IMR-90 (cell line): Measurements from ENCODE around the gene ZNF554. TPM values are rescaled to one million over a fixed set of nuclear protein-coding genes. Genes with fewer than 3 reads are reported as not detected.

ENCODE experiments used
- ATAC-seq: fragments of 200-7000 bp; cut with Tn5 transposase; 2 replicates; pipeline ENCODE4 v1.9.1; 2020; ENCODE audit warnings: low read depth, mild to moderate bottlenecking, moderate library complexity
- BruUV-seq: library from RNA; stranded (reverse); fragments of 400-500 nt; replicated peaks from 2 replicates; lab custom pipeline; 2021; lab: Mats Ljungman, UMichigan
- CTCF ChIA-PET: fragments of 300-600 bp; formaldehyde crosslinking; extraction: SDS; loops from one replicate; lab custom pipeline; 2021; ENCODE audit warnings: antibody characterized with exemption; lab: Yijun Ruan, JAX
- POLR2A ChIA-PET: fragments of 300-600 bp; sonication (Branson Sonifier 250); formaldehyde crosslinking; loops from one replicate; lab custom pipeline; 2022; ENCODE audit warnings: antibody characterized with exemption; ENCODE audit not compliant: unreplicated experiment; lab: Charles Lee
- DNase-seq: peaks from one replicate; pipeline ENCODE4 v3.0.0; 2013
- H2AFZ ChIP-seq: replicated peaks from 2 replicates; pipeline ENCODE3; 2013; ENCODE audit warnings: low read length, mild to moderate bottlenecking; ENCODE audit not compliant: poor library complexity
- H2AK5ac ChIP-seq: 2 replicates; pipeline ENCODE4 v1.6.1; 2013; ENCODE audit warnings: low read depth, low read length, inconsistent platforms
- H2AK9ac ChIP-seq: replicated peaks from 2 replicates; pipeline ENCODE3; 2013; ENCODE audit warnings: mild to moderate bottlenecking, low read depth, low read length, moderate library complexity; ENCODE audit not compliant: poor library complexity
- H2BK120ac ChIP-seq: 2 replicates; pipeline ENCODE4 v1.6.1; 2013; ENCODE audit warnings: low read depth, low read length, inconsistent platforms
- H2BK15ac ChIP-seq: 3 replicates; pipeline ENCODE4 v1.6.1; 2013; ENCODE audit warnings: low read depth, low read length, inconsistent platforms
- H2BK20ac ChIP-seq: 2 replicates; pipeline ENCODE4 v1.6.1; 2013; ENCODE audit warnings: low read depth, mild to moderate bottlenecking, inconsistent platforms, low read length, moderate library complexity
- H2BK5ac ChIP-seq: 2 replicates; pipeline ENCODE4 v1.6.1; 2013; ENCODE audit warnings: mild to moderate bottlenecking, low read depth, low read length, inconsistent platforms; ENCODE audit not compliant: poor library complexity, severe bottlenecking
- H3K14ac ChIP-seq: replicated peaks from 2 replicates; pipeline ENCODE4 v1.6.1; 2013; ENCODE audit warnings: low read depth, low read length, inconsistent platforms
- H3K18ac ChIP-seq: 2 replicates; pipeline ENCODE4 v1.6.1; 2013; ENCODE audit warnings: low read depth, low read length, control low read depth
- H3K23ac ChIP-seq: 2 replicates; pipeline ENCODE4 v1.6.1; 2013; ENCODE audit warnings: low read depth, low read length, inconsistent platforms
- H3K27ac ChIP-seq: 2 replicates; pipeline ENCODE4 v1.5.1; 2013; ENCODE audit warnings: mild to moderate bottlenecking, control low read depth, low read length; ENCODE audit not compliant: insufficient read depth
- H3K27me3 ChIP-seq: 2 replicates; pipeline ENCODE4 v1.6.1; 2013; ENCODE audit warnings: low read length; ENCODE audit not compliant: control insufficient read depth, insufficient read depth
- H3K36me3 ChIP-seq: 2 replicates; pipeline ENCODE4 v1.6.1; 2013; ENCODE audit warnings: low read length, mixed read lengths; ENCODE audit not compliant: control insufficient read depth, insufficient read depth
- H3K4ac ChIP-seq: 2 replicates; pipeline ENCODE4 v1.6.1; 2013; ENCODE audit warnings: low read depth, low read length, inconsistent platforms
- H3K4me1 ChIP-seq: 2 replicates; pipeline ENCODE4 v1.6.1; 2013; ENCODE audit warnings: low read length, mixed read lengths; ENCODE audit not compliant: control insufficient read depth, insufficient read depth
- H3K4me2 ChIP-seq: 2 replicates; pipeline ENCODE4 v1.6.1; 2013; ENCODE audit warnings: low read depth, mild to moderate bottlenecking, control low read depth, low read length, moderate library complexity
- H3K4me3 ChIP-seq: 2 replicates; pipeline ENCODE4 v1.5.1; 2013; ENCODE audit warnings: low read depth, mild to moderate bottlenecking, control low read depth, low read length, moderate library complexity; ENCODE audit not compliant: insufficient read depth
- H3K56ac ChIP-seq: 2 replicates; pipeline ENCODE4 v1.6.1; 2013; ENCODE audit warnings: low read length, inconsistent platforms; ENCODE audit not compliant: insufficient read depth; ENCODE audit errors: extremely low read depth
- H3K79me1 ChIP-seq, 2 experiments: 2 replicates each; pipeline ENCODE4 v1.6.1; 2013; ENCODE audit warnings: low read length in 2 of 2, inconsistent platforms in 1 of 2, low read depth in 1 of 2
- H3K9ac ChIP-seq: 2 replicates; pipeline ENCODE4 v1.6.1; 2013; ENCODE audit warnings: low read depth, low read length, control low read depth
- H3K9me1 ChIP-seq: 2 replicates; pipeline ENCODE4 v1.6.1; 2013; ENCODE audit warnings: low read length, inconsistent platforms; ENCODE audit not compliant: insufficient read depth
- H3K9me3 ChIP-seq: 2 replicates; pipeline ENCODE4 v1.6.1; 2013; ENCODE audit warnings: low read length; ENCODE audit not compliant: control insufficient read depth, insufficient read depth
- H4K20me1 ChIP-seq: 2 replicates; pipeline ENCODE4 v1.6.1; 2013; ENCODE audit warnings: low read length, inconsistent platforms; ENCODE audit not compliant: insufficient read depth
- H4K5ac ChIP-seq: 2 replicates; pipeline ENCODE4 v1.6.1; 2013; ENCODE audit warnings: mild to moderate bottlenecking, low read depth, low read length, control low read depth
- H4K8ac ChIP-seq, 2 experiments: 2 replicates each; pipeline ENCODE4 v1.6.1; 2013; ENCODE audit warnings: low read depth in 2 of 2, low read length in 2 of 2, control low read depth in 1 of 2, inconsistent platforms in 1 of 2
- H4K91ac ChIP-seq: 2 replicates; pipeline ENCODE4 v1.6.1; 2013; ENCODE audit warnings: low read depth, low read length, inconsistent platforms; ENCODE audit not compliant: insufficient read depth
- BHLHE40 ChIP-seq: fragments of 150-350 bp; IDR thresholded peaks from 2 replicates; pipeline ENCODE4 v1.6.1; 2016; ENCODE audit warnings: mild to moderate bottlenecking, low read depth, low read length
- CEBPB ChIP-seq: IDR thresholded peaks from 2 replicates; pipeline ENCODE4 v1.6.1; 2012; ENCODE audit warnings: low read depth, low read length, improper control_type of control experiment
- CHD1 ChIP-seq: IDR thresholded peaks from 2 replicates; pipeline ENCODE4 v1.6.1; 2012; ENCODE audit warnings: low read depth, low read length, improper control_type of control experiment
- CTCF ChIP-seq: conservative IDR thresholded peaks from 2 replicates; pipeline ENCODE4 v1.5.1; 2012; ENCODE audit warnings: mild to moderate bottlenecking, low read depth, low read length, improper control_type of control experiment
- ELK1 ChIP-seq: fragments of 150-350 bp; IDR thresholded peaks from 2 replicates; pipeline ENCODE4 v1.6.1; 2016; ENCODE audit warnings: low read depth, mild to moderate bottlenecking, low read length, moderate library complexity, borderline replicate concordance
- FOS ChIP-seq: fragments of 150-350 bp; IDR thresholded peaks from 2 replicates; pipeline ENCODE4 v1.6.1; 2016; ENCODE audit warnings: low read depth, low read length
- MAFK ChIP-seq: IDR thresholded peaks from 2 replicates; pipeline ENCODE4 v1.6.1; 2012; ENCODE audit warnings: low read depth, low read length, improper control_type of control experiment
- MAZ ChIP-seq: IDR thresholded peaks from 2 replicates; pipeline ENCODE4 v1.6.1; 2012; ENCODE audit warnings: low read depth, mild to moderate bottlenecking, low read length, improper control_type of control experiment, moderate library complexity, borderline replicate concordance
- MXI1 ChIP-seq: IDR thresholded peaks from 2 replicates; pipeline ENCODE4 v1.6.1; 2012; ENCODE audit warnings: low read depth, mild to moderate bottlenecking, low read length, moderate library complexity, borderline replicate concordance
- NFE2L2 ChIP-seq: fragments of 150-350 bp; IDR thresholded peaks from 2 replicates; pipeline ENCODE4 v1.6.1; 2016; ENCODE audit warnings: low read depth, mild to moderate bottlenecking, low read length
- POLR2A ChIP-seq: IDR thresholded peaks from 2 replicates; pipeline ENCODE4 v1.6.1; 2012; ENCODE audit warnings: mild to moderate bottlenecking, low read depth, low read length
- RAD21 ChIP-seq: IDR thresholded peaks from 2 replicates; pipeline ENCODE4 v1.6.1; 2012; ENCODE audit warnings: low read length, improper control_type of control experiment
- RCOR1 ChIP-seq: IDR thresholded peaks from 2 replicates; pipeline ENCODE4 v1.6.1; 2012; ENCODE audit warnings: mild to moderate bottlenecking, low read length, improper control_type of control experiment; ENCODE audit not compliant: insufficient replicate concordance
- RFX5 ChIP-seq: IDR thresholded peaks from 2 replicates; pipeline ENCODE4 v1.8.0; 2012; ENCODE audit warnings: low read depth, mild to moderate bottlenecking, low read length, moderate library complexity
- SMC3 ChIP-seq: fragments of 150-350 bp; IDR thresholded peaks from 2 replicates; pipeline ENCODE4 v1.6.1; 2016; ENCODE audit warnings: low read depth, mild to moderate bottlenecking, antibody characterized with exemption, low read length, moderate library complexity
- WGBS, 2 experiments: methylation state at CpG; one replicate each; pipeline versions ENCODE4 v1.1.5 to v1.1.7; 2013; ENCODE audit warnings: missing lambda C conversion rate in 2 of 2; ENCODE audit not compliant: insufficient read length in 1 of 2; ENCODE audit errors: extremely low coverage in 2 of 2; 5-methylcytosine and 5-hydroxymethylcytosine counted together
- dilution Hi-C: fragments of 300-500 bp; cut with HindIII; formaldehyde crosslinking; loops from one replicate; pipeline ENCODE4 v1.14.3; 2018; ENCODE audit warnings: low sequenced_read_pairs; ENCODE audit not compliant: unreplicated experiment
- in situ Hi-C: fragments of 300-500 bp; cut with MboI; formaldehyde crosslinking; loops from 3 replicates; pipeline ENCODE4 v1.14.3; 2019; ENCODE audit warnings: low sequenced_read_pairs, inconsistent platforms, mixed read lengths
- intact Hi-C: fragments of 100-400 bp; cut with micrococcal nuclease; formaldehyde crosslinking; loops from 2 replicates; pipeline ENCODE4 v1.10.0; 2022
- polyA plus RNA-seq, 3 experiments: library from polyadenylated mRNA; depleted of rRNA; stranded (reverse); fragments of >200 nt; gene quantifications; 2 replicates each; pipeline ENCODE4 v1.2.3, GENCODE V29; 2012; ENCODE audit warnings: low replicate concordance in 1 of 3
- total RNA-seq: library from RNA; depleted of rRNA; stranded (reverse); fragments of >200 nt; gene quantifications from 2 replicates; pipeline ENCODE4 v1.2.3, GENCODE V29; 2012
- TF ChIP-seq, protein P1 (sequence below): fragments of 150-350 bp; IDR thresholded peaks from 2 replicates; pipeline ENCODE4 v1.6.1; 2017; ENCODE audit warnings: mild to moderate bottlenecking, antibody characterized with exemption, low read length, low read depth

ZNF554 gene
- total and polyA plus RNA-seq, 2 of the 4 experiments (the other 2 are of a cell fraction): 1.5 to 3.0 TPM

DNA sequence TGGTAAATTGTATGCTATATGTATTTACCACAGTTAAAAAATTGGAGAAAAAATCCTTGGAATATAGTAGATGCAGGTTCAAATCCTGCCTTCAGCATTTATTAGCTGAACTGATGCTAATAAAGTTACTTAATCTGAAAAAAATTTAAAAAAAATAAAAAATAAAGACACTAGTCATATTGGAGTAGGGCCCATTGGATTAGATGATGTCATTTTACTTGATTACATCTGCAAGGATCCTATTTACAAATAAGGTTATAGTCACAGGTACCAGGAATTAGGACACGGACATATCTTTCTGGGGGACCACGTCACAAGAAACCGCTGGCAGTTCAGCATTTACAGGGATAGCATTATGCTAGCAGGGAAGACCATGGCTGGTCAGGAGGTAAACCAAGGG, 27.8 kb downstream of the ZNF554 start:
- Histone ChIP-seq H3K4me1 (peaks cover 2% of the 10 kb centered on the region), H4K8ac (no peak overlapping the region), H4K91ac (no peak overlapping the region), H3K9ac (no peak overlapping the region), H4K20me1 (no peaks in the 10 kb centered on the region), H2BK15ac (no peak overlapping the region), H3K18ac (no peak overlapping the region), H2AFZ (no peak overlapping the region), H3K79me1 (peaks cover 31 to 56% of the 10 kb centered on the region in 2 experiments), H2BK20ac (no peak overlapping the region), H2BK120ac (no peak overlapping the region), H2AK5ac (no peak overlapping the region), H3K27me3 (no peaks in the 10 kb centered on the region), H3K4me3 (no peak overlapping the region), H3K36me3 (peaks cover 38% of the 10 kb centered on the region), H3K56ac (no peak overlapping the region), H2AK9ac (no peak overlapping the region), H3K9me1 (no peaks in the 10 kb centered on the region), H4K5ac (no peak overlapping the region), H3K23ac (no peak overlapping the region), H3K9me3 (peaks cover 63% of the 10 kb centered on the region), H3K4me2 (no peak overlapping the region), H3K27ac (no peak overlapping the region), H3K14ac (no peak overlapping the region), H2BK5ac (no peak overlapping the region), H3K4ac (no peak overlapping the region)
- POLR2A ChIA-PET: no interaction called here
- dilution Hi-C loops (no loop called here), in situ Hi-C loops (no loop called here), intact Hi-C loops (no loop called here)
- CTCF ChIA-PET: no interaction called here
- ATAC-seq: no peak
- BruUV-seq: no TSS peak
- DNase-seq: no peak
- WGBS, 2 experiments: no CpG with 5 or more reads among the region's 3 CpGs
- TF ChIP-seq CTCF: no peak
- TF ChIP-seq CHD1: no peak
- TF ChIP-seq RAD21: no peak
- no peak for TF ChIP-seq RFX5
- no peak for TF ChIP-seq NFE2L2
- TF ChIP-seq RCOR1: no peak
- TF ChIP-seq FOS: no peak
- no peak for TF ChIP-seq BHLHE40
- no peak for TF ChIP-seq MAZ
- TF ChIP-seq MAFK: no peak
- TF ChIP-seq SMC3: no peak
- TF ChIP-seq MXI1: no peak
- no peak for TF ChIP-seq POLR2A
- TF ChIP-seq ELK1: no peak
- no peak for TF ChIP-seq CEBPB
- TF ChIP-seq, protein P1, sequence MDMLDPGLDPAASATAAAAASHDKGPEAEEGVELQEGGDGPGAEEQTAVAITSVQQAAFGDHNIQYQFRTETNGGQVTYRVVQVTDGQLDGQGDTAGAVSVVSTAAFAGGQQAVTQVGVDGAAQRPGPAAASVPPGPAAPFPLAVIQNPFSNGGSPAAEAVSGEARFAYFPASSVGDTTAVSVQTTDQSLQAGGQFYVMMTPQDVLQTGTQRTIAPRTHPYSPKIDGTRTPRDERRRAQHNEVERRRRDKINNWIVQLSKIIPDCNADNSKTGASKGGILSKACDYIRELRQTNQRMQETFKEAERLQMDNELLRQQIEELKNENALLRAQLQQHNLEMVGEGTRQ: no peak
